Activated CD4-positive, alpha-beta memory T cell treated with anti-CD3 and anti-CD28 coated beads for 36 hours (primary cell): ENCODE measurements around the gene UNC13C. TPM values are rescaled to one million over a fixed set of nuclear protein-coding genes. Genes with fewer than 3 reads are reported as not detected.

ENCODE experiments used
- CTCF ChIA-PET: fragments of 350-600 bp; sonication (Branson Sonifier 250); formaldehyde crosslinking; loops from one replicate; lab custom pipeline; 2021; ENCODE audit warnings: antibody characterized with exemption, inconsistent platforms; lab: Charles Lee
- POLR2A ChIA-PET: fragments of 350-600 bp; sonication (Branson Sonifier 250); formaldehyde crosslinking; loops from one replicate; lab custom pipeline; 2021; ENCODE audit warnings: antibody characterized with exemption; lab: Charles Lee
- DNase-seq: peaks from one replicate; pipeline ENCODE4 v3.0.0-alpha.2; 2020
- H3K27ac Mint-ChIP-seq: one replicate; pipeline ENCODE4 v1.8.0; 2021; ENCODE audit warnings: mixed read lengths
- H3K27me3 Mint-ChIP-seq: one replicate; pipeline ENCODE4 v1.8.0; 2021; ENCODE audit warnings: mixed read lengths
- H3K36me3 Mint-ChIP-seq: one replicate; pipeline ENCODE4 v1.8.0; 2021; ENCODE audit warnings: mixed read lengths
- H3K4me1 Mint-ChIP-seq: one replicate; pipeline ENCODE4 v1.8.0; 2021; ENCODE audit warnings: low read depth, mixed read lengths
- H3K4me3 Mint-ChIP-seq: one replicate; pipeline ENCODE4 v1.8.0; 2021; ENCODE audit warnings: mild to moderate bottlenecking, mixed read lengths
- H3K9me3 Mint-ChIP-seq: one replicate; pipeline ENCODE4 v1.8.0; 2021; ENCODE audit warnings: mixed read lengths
- intact Hi-C: fragments of 100-400 bp; cut with micrococcal nuclease; formaldehyde crosslinking; loops from one replicate; pipeline ENCODE4 v1.15.1; 2023
- total RNA-seq, 2 experiments: library from RNA; stranded (reverse); gene quantifications; one replicate each; pipeline ENCODE4 v1.2.3, GENCODE V29; 2021

Gene UNC13C
- total RNA-seq, 2 experiments from 2014 or later = not detected

- DNase-seq = no peak
- no peaks in the 10 kb centered on the region for H3K36me3 Mint-ChIP-seq
- no peak overlapping the region for H3K4me3 Mint-ChIP-seq
- no peaks in the 10 kb centered on the region for H3K9me3 Mint-ChIP-seq
- no peaks in the 10 kb centered on the region for H3K27me3 Mint-ChIP-seq
- H3K4me1 Mint-ChIP-seq = no peaks in the 10 kb centered on the region
- POLR2A ChIA-PET = no interaction called here
- CTCF ChIA-PET = no interaction called here
- no peak overlapping the region for H3K27ac Mint-ChIP-seq
- intact Hi-C loops = no loop called here
Measured at GRCh38 chr15:54032066-54032465, 53.8 kb downstream of the UNC13C start.

DNA sequence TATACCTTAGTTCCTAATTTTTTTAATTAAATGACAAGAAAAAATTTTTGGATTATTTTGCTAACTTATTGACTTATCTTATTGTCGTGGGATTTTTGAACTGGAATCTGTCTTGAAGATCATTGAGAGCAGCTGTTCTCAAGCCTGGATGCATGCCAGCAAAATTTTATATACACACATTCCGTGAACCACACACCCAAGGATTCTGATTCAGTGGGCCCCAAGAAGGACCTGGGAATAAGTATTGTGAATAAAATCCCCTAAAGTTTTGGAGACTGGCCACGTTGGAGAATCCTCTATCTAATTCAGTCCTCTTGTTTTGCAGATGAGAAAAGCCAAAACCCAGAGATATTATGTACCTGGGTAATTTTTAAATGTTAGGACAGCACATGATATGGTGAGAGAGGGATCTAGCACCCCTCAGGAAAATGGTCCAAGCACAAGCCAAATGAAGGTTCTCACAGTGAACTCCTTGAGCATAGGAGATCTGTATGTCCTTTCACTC, 55.2 kb downstream of the UNC13C start:
- intact Hi-C loops = no loop called here
- no peaks in the 10 kb centered on the region for H3K36me3 Mint-ChIP-seq
- no peak overlapping the region for H3K4me3 Mint-ChIP-seq
- H3K27me3 Mint-ChIP-seq = no peaks in the 10 kb centered on the region
- no peak overlapping the region for H3K27ac Mint-ChIP-seq
- ChIA-PET POLR2A (no interaction called here), CTCF (no interaction called here)
- DNase-seq = no peak
- no peaks in the 10 kb centered on the region for H3K9me3 Mint-ChIP-seq
- no peaks in the 10 kb centered on the region for H3K4me1 Mint-ChIP-seq

GRCh38 chr15:54033869-54034458, 55.7 kb downstream of the UNC13C start:
- no peaks in the 10 kb centered on the region for H3K4me1 Mint-ChIP-seq
- intact Hi-C loops = no loop called here
- CTCF ChIA-PET = no interaction called here
- no peak overlapping the region for H3K4me3 Mint-ChIP-seq
- H3K27me3 Mint-ChIP-seq = no peaks in the 10 kb centered on the region
- H3K36me3 Mint-ChIP-seq = no peaks in the 10 kb centered on the region
- H3K9me3 Mint-ChIP-seq = no peaks in the 10 kb centered on the region
- DNase-seq = no peak
- POLR2A ChIA-PET = no interaction called here
- H3K27ac Mint-ChIP-seq = no peak overlapping the region

- no peak overlapping the region for H3K27ac Mint-ChIP-seq
- H3K4me3 Mint-ChIP-seq = no peak overlapping the region
- H3K27me3 Mint-ChIP-seq = no peaks in the 10 kb centered on the region
- no peaks in the 10 kb centered on the region for H3K36me3 Mint-ChIP-seq
- no peak for DNase-seq
- CTCF ChIA-PET = no interaction called here
- H3K9me3 Mint-ChIP-seq = no peaks in the 10 kb centered on the region
- POLR2A ChIA-PET = no interaction called here
- intact Hi-C loops = no loop called here
- H3K4me1 Mint-ChIP-seq = no peaks in the 10 kb centered on the region
Measured at GRCh38 chr15:54035616-54036015, 57.4 kb downstream of the UNC13C start.

GRCh38 chr15:54045397-54045796, 67.2 kb downstream of the UNC13C start:
- H3K36me3 Mint-ChIP-seq = no peaks in the 10 kb centered on the region
- intact Hi-C loops = no loop called here
- no peaks in the 10 kb centered on the region for H3K4me1 Mint-ChIP-seq
- DNase-seq = no peak
- no peaks in the 10 kb centered on the region for H3K9me3 Mint-ChIP-seq
- H3K27me3 Mint-ChIP-seq = no peaks in the 10 kb centered on the region
- ChIA-PET POLR2A (no interaction called here), CTCF (interaction anchor here (0.7 kb wide), 1 partner anchor 425 kb away, joined by 3 read pairs; no protein-coding TSS in a partner anchor)
- no peak overlapping the region for H3K4me3 Mint-ChIP-seq
- no peak overlapping the region for H3K27ac Mint-ChIP-seq

- POLR2A ChIA-PET = no interaction called here
- no peaks in the 10 kb centered on the region for H3K4me1 Mint-ChIP-seq
- H3K9me3 Mint-ChIP-seq = no peaks in the 10 kb centered on the region
- CTCF ChIA-PET = no interaction called here
- no peak overlapping the region for H3K4me3 Mint-ChIP-seq
- no peaks in the 10 kb centered on the region for H3K27me3 Mint-ChIP-seq
- intact Hi-C loops = no loop called here
- no peaks in the 10 kb centered on the region for H3K36me3 Mint-ChIP-seq
- no peak overlapping the region for H3K27ac Mint-ChIP-seq
- no peak for DNase-seq
Measured at GRCh38 chr15:54046093-54046492, 67.9 kb downstream of the UNC13C start.

DNA sequence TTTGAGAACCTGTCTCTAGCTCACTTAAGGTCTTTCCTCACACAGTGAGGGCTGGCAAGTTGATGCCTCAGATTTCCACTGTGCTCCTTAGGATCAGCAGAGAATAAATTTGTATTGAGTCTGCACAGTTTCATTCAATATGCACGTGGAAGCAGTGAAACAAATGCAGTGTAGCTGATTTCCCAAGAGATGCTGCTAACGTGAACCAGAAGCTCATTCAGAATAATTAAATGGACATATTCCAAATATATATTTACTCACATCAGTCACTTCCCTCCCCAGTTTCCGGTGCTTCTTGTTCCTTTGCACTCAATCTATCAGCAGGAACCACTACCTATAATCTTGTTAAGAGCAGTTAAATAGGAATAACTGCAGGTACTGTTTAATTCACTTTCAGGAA, 86.1 kb downstream of the UNC13C start:
- Mint-ChIP-seq H3K27me3 (no peaks in the 10 kb centered on the region), H3K9me3 (peaks cover 7% of the 10 kb centered on the region), H3K36me3 (no peaks in the 10 kb centered on the region), H3K4me1 (no peaks in the 10 kb centered on the region), H3K4me3 (no peak overlapping the region), H3K27ac (no peak overlapping the region)
- ChIA-PET POLR2A (no interaction called here), CTCF (interaction anchor here (1.4 kb wide), 1 partner anchor 18 kb away, joined by 3 read pairs; no protein-coding TSS in a partner anchor)
- no peak for DNase-seq
- intact Hi-C loops = no loop called here

- Mint-ChIP-seq H3K27ac (no peak overlapping the region), H3K27me3 (no peaks in the 10 kb centered on the region), H3K9me3 (peaks cover 3% of the 10 kb centered on the region), H3K4me1 (no peaks in the 10 kb centered on the region), H3K4me3 (no peak overlapping the region), H3K36me3 (no peaks in the 10 kb centered on the region)
- intact Hi-C loops = no loop called here
- ChIA-PET POLR2A (no interaction called here), CTCF (no interaction called here)
- DNase-seq = no peak
Measured at GRCh38 chr15:54066403-54066802, 88.2 kb downstream of the UNC13C start.

- no peaks in the 10 kb centered on the region for H3K4me1 Mint-ChIP-seq
- no peak overlapping the region for H3K27ac Mint-ChIP-seq
- no peak overlapping the region for H3K4me3 Mint-ChIP-seq
- intact Hi-C loops = loop anchor here (5.0 kb wide), 1 partner anchor 1084 kb away; no protein-coding TSS in a partner anchor
- ChIA-PET CTCF (interaction anchor here (0.6 to 1.6 kb wide), 6 partner anchors 10 to 1928 kb away, joined by 3 to 8 read pairs (median 3); no protein-coding TSS in a partner anchor), POLR2A (no interaction called here)
- no peaks in the 10 kb centered on the region for H3K36me3 Mint-ChIP-seq
- H3K27me3 Mint-ChIP-seq = peaks cover 2% of the 10 kb centered on the region
- no peaks in the 10 kb centered on the region for H3K9me3 Mint-ChIP-seq
- DNase-seq = peak; percentile 12
Measured at GRCh38 chr15:54082836-54083492, 104.7 kb downstream of the UNC13C start.

- intact Hi-C loops = loop anchor here (5.0 kb wide), 1 partner anchor 1084 kb away; no protein-coding TSS in a partner anchor
- no peak for DNase-seq
- peaks cover 2% of the 10 kb centered on the region for H3K27me3 Mint-ChIP-seq
- H3K36me3 Mint-ChIP-seq = no peaks in the 10 kb centered on the region
- H3K4me1 Mint-ChIP-seq = no peaks in the 10 kb centered on the region
- no peak overlapping the region for H3K4me3 Mint-ChIP-seq
- POLR2A ChIA-PET = no interaction called here
- H3K9me3 Mint-ChIP-seq = no peaks in the 10 kb centered on the region
- CTCF ChIA-PET = interaction anchor here (1.5 to 1.6 kb wide), 2 partner anchors 10 to 1356 kb away, joined by 4 to 8 read pairs; no protein-coding TSS in a partner anchor
- no peak overlapping the region for H3K27ac Mint-ChIP-seq
Measured at GRCh38 chr15:54083501-54083900, 105.3 kb downstream of the UNC13C start.

GRCh38 chr15:54083991-54084390, 105.8 kb downstream of the UNC13C start:
- H3K27ac Mint-ChIP-seq = no peak overlapping the region
- CTCF ChIA-PET = interaction anchor here (0.6 kb wide), 1 partner anchor 1522 kb away, joined by 5 read pairs; no protein-coding TSS in a partner anchor

DNA sequence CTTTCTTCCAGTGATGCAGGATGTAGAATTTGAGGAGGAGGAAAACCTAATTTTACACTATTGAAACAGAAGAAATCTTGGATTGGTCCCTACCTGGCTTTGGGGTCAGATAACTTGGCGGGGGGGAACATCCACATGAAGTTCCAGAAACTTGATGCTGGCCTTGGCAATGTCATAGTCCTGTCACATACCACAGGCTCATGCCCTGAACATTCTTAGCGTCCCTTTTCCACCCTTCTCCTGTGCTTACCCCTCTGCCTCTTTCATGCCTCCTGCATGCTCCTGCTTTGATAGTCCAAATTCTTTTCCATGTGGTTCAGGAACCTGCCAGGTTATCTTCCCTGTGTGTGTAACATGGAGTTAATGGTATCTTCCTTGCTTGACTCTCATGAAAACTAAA, 110.6 kb downstream of the UNC13C start:
- POLR2A ChIA-PET = no interaction called here
- Mint-ChIP-seq H3K27ac (no peak overlapping the region), H3K9me3 (no peaks in the 10 kb centered on the region), H3K4me3 (no peak overlapping the region), H3K27me3 (peaks cover 2% of the 10 kb centered on the region), H3K36me3 (no peaks in the 10 kb centered on the region), H3K4me1 (no peaks in the 10 kb centered on the region)
- CTCF ChIA-PET = no interaction called here
- intact Hi-C loops = no loop called here
- DNase-seq = no peak

More at GRCh38 chr15:54083991-54084390, 105.8 kb downstream of the UNC13C start:
- POLR2A ChIA-PET = no interaction called here
- no peaks in the 10 kb centered on the region for H3K36me3 Mint-ChIP-seq
- peaks cover 2% of the 10 kb centered on the region for H3K27me3 Mint-ChIP-seq
- no peaks in the 10 kb centered on the region for H3K9me3 Mint-ChIP-seq
- intact Hi-C loops = loop anchor here (5.0 kb wide), 1 partner anchor 1083 kb away; no protein-coding TSS in a partner anchor
- H3K4me1 Mint-ChIP-seq = no peaks in the 10 kb centered on the region
- no peak overlapping the region for H3K4me3 Mint-ChIP-seq
- DNase-seq = no peak
